ENCODE results near the gene ITPKC. TPM values are rescaled to one million over a fixed set of nuclear protein-coding genes. Genes with fewer than 3 reads are reported as not detected.

Gene ITPKC
- total RNA-seq, 4 donors from 2014 or later, result 39.3 to 118 (median 91.9) TPM

GRCh38 chr19:40755248-40755624, 38.3 kb downstream of the ITPKC start:
- no peak for TF ChIP-seq CTCF (IDR thresholded peaks at IDR 0.05)
- no peak for ATAC-seq (ENCODE audit: low FRiP score)
- DNase-seq (ENCODE audit: low spot score), result no peak

GRCh38 chr19:40755791-40756190, 38.9 kb downstream of the ITPKC start:
- DNase-seq (ENCODE audit: low spot score), result no peak
- no peak for ATAC-seq (ENCODE audit: low FRiP score)
- TF ChIP-seq CTCF (IDR thresholded peaks at IDR 0.05), result no peak

- no peak for DNase-seq (ENCODE audit: low spot score)
- no peak for ATAC-seq (ENCODE audit: low FRiP score)
- TF ChIP-seq CTCF (IDR thresholded peaks at IDR 0.05), result no peak
Observed at GRCh38 chr19:40756502-40757110, 39.7 kb downstream of the ITPKC start.

GRCh38 chr19:40758491-40758890, 41.6 kb downstream of the ITPKC start:
- DNase-seq (ENCODE audit: low spot score), result no peak
- TF ChIP-seq CTCF (IDR thresholded peaks at IDR 0.05), result no peak

GRCh38 chr19:40759352-40759751, 42.4 kb downstream of the ITPKC start:
- TF ChIP-seq CTCF (IDR thresholded peaks at IDR 0.05), result no peak
- DNase-seq (ENCODE audit: low spot score) (no peak), ATAC-seq (ENCODE audit: low FRiP score) (no peak)

More at GRCh38 chr19:40758491-40758890, 41.6 kb downstream of the ITPKC start:
- no peak for ATAC-seq (ENCODE audit: low FRiP score)

GRCh38 chr19:40762754-40763470, 46.0 kb downstream of the ITPKC start:
- no peak for TF ChIP-seq CTCF (IDR thresholded peaks at IDR 0.05)
- ATAC-seq (ENCODE audit: low FRiP score) (no peak), DNase-seq (ENCODE audit: low spot score) (no peak)

GRCh38 chr19:40763526-40763925, 46.6 kb downstream of the ITPKC start:
- ATAC-seq (ENCODE audit: low FRiP score) (no peak), DNase-seq (ENCODE audit: low spot score) (no peak)
- no peak for TF ChIP-seq CTCF (IDR thresholded peaks at IDR 0.05)
